ENCODE data around the gene TRAF5.
"Not testable (repeated sequence)": the region's sequence is repeated elsewhere in the genome, so short reads cannot be mapped to it uniquely, and the experiment has no call there.

The TRAF5 gene

GRCh38 chr1:211347077-211347844 is 20.6 kb downstream of the TRAF5 start:
- TF ChIP-seq, protein P1, sequence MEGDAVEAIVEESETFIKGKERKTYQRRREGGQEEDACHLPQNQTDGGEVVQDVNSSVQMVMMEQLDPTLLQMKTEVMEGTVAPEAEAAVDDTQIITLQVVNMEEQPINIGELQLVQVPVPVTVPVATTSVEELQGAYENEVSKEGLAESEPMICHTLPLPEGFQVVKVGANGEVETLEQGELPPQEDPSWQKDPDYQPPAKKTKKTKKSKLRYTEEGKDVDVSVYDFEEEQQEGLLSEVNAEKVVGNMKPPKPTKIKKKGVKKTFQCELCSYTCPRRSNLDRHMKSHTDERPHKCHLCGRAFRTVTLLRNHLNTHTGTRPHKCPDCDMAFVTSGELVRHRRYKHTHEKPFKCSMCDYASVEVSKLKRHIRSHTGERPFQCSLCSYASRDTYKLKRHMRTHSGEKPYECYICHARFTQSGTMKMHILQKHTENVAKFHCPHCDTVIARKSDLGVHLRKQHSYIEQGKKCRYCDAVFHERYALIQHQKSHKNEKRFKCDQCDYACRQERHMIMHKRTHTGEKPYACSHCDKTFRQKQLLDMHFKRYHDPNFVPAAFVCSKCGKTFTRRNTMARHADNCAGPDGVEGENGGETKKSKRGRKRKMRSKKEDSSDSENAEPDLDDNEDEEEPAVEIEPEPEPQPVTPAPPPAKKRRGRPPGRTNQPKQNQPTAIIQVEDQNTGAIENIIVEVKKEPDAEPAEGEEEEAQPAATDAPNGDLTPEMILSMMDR (IDR thresholded peaks at IDR 0.05), result no peak
- no peak for TF ChIP-seq ZFX (IDR thresholded peaks at IDR 0.05; ENCODE audit: borderline replicate concordance)
- H3K27ac ChIP-seq, result no peak overlapping the region

DNA sequence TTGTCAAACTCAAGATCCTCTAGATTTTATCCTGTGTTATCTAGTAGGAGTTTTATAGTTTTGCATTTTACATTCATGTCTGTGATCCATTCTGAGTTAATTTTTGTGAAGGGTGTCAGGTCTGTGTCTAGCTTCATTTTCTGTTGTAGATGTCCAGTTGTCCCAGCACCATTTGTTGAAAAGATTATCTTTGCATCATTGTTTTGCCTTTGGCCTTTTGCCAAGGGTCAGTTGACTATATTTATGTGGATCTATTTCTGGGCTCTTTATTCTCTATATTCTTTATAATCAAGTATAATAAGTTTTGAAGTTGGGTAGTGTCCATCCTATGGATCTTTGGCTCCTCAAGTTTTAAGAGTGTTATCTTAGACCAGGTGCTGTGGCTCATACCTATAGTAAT is 21.9 kb downstream of the TRAF5 start:
- TF ChIP-seq, protein P1 (IDR thresholded peaks at IDR 0.05), result no peak
- TF ChIP-seq ZFX (IDR thresholded peaks at IDR 0.05; ENCODE audit: borderline replicate concordance), result no peak

GRCh38 chr1:211349741-211350140 is 23.1 kb downstream of the TRAF5 start:
- TF ChIP-seq ZFX (IDR thresholded peaks at IDR 0.05; ENCODE audit: borderline replicate concordance), result no peak
- H3K27ac ChIP-seq, result no peak overlapping the region

More for the DNA sequence above, 21.9 kb downstream of the TRAF5 start:
- H3K27ac ChIP-seq, result no peak overlapping the region

- H3K27ac ChIP-seq, result not testable (repeated sequence)
Observed at GRCh38 chr1:211352055-211352454, 25.4 kb downstream of the TRAF5 start.

GRCh38 chr1:211352465-211352864 is 25.8 kb downstream of the TRAF5 start:
- TF ChIP-seq, protein P1 (IDR thresholded peaks at IDR 0.05), result no peak
- no peak for TF ChIP-seq ZFX (IDR thresholded peaks at IDR 0.05; ENCODE audit: borderline replicate concordance)
- H3K27ac ChIP-seq, result no peak overlapping the region

DNA sequence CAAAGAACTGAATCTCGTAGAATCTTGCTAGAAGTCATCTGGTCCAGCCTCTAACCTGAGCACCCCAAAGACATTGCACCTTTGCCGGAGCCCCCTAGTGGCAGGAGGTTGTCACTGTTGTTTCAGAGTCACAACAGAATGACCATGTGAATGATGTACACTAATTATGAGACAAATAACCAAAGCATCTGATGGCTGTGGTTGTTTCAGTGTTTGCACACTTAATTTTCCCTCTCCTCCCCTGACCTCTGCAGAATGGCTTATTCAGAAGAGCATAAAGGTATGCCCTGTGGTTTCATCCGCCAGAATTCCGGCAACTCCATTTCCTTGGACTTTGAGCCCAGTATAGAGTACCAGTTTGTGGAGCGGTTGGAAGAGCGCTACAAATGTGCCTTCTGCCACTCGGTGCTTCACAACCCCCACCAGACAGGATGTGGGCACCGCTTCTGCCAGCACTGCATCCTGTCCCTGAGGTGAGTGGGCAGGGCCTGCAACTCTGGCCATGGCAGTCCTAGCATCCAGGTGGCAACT is 26.4 kb downstream of the TRAF5 start:
- no peak for TF ChIP-seq ZFX (IDR thresholded peaks at IDR 0.05; ENCODE audit: borderline replicate concordance)
- TF ChIP-seq, protein P1 (IDR thresholded peaks at IDR 0.05), result peak; percentile 91
- H3K27ac ChIP-seq, result no peak overlapping the region

- TF ChIP-seq, protein P1 (IDR thresholded peaks at IDR 0.05), result no peak
- TF ChIP-seq ZFX (IDR thresholded peaks at IDR 0.05; ENCODE audit: borderline replicate concordance), result no peak
- H3K27ac ChIP-seq, result no peak overlapping the region
Observed at GRCh38 chr1:211353562-211354212, 27.1 kb downstream of the TRAF5 start.

DNA sequence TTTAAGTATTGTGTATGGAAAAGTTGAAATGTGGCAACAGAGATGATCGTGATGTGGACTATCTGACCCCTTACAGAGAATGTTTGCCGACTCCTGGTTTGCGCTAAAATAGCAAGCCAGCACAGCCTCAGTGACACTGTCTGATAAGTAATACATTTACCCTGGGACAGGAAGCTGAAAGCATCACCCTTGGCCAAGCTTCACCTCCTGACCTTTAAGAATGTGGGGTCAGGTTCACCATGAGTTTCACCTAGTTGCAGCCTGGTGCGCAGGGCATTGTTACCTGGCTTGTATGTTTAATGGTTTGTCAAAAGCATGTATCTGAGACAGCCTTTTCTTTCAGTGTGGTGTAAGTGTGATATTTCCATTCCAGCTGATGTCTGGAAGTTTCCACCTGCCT is 29.2 kb downstream of the TRAF5 start:
- no peak overlapping the region for H3K27ac ChIP-seq
- TF ChIP-seq, protein P1 (IDR thresholded peaks at IDR 0.05), result no peak
- TF ChIP-seq ZFX (IDR thresholded peaks at IDR 0.05; ENCODE audit: borderline replicate concordance), result no peak
